ENCODE data around the gene ZBTB20.

DNA sequence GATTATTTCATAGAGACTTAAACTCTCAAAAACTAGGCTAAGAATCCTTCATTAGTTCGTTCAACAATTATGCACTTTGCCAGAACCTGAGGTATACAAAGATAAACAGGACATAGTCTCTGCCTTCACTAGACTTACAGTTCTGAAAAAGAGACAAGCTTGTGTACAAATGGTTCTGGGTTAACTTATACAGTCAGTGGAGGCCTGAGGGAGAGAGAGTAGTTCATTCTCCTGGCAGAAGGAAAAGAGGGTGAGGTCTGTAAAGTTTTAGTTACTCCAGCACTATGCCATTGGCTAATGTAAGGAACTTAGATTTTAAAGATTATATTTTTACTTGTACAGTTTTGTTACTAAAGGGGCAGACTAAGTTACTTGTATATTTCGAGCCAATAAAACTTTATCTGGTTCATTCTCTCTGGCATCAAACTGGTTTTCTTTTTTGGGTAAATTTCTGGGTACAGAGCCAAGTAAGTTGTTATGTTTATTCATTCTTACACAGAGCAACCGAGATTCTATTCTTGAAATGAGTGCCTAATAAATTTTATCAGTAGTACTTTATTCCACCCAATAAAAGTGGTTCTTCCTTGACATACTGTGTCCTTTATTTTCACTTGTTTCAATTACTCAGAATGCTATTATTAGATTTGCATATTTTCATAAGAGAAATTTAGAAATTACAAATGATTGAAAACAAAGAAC lies 574.6 kb downstream of the ZBTB20 start:
- TF ChIP-seq, protein P1, sequence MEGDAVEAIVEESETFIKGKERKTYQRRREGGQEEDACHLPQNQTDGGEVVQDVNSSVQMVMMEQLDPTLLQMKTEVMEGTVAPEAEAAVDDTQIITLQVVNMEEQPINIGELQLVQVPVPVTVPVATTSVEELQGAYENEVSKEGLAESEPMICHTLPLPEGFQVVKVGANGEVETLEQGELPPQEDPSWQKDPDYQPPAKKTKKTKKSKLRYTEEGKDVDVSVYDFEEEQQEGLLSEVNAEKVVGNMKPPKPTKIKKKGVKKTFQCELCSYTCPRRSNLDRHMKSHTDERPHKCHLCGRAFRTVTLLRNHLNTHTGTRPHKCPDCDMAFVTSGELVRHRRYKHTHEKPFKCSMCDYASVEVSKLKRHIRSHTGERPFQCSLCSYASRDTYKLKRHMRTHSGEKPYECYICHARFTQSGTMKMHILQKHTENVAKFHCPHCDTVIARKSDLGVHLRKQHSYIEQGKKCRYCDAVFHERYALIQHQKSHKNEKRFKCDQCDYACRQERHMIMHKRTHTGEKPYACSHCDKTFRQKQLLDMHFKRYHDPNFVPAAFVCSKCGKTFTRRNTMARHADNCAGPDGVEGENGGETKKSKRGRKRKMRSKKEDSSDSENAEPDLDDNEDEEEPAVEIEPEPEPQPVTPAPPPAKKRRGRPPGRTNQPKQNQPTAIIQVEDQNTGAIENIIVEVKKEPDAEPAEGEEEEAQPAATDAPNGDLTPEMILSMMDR (conservative IDR thresholded peaks at IDR 0.05 in 1 of 2, IDR thresholded peaks at IDR 0.05 in 1 of 2; ENCODE audit: low read depth in 1 of 2, low read length in 2 of 2): no peak
- TF ChIP-seq EZH2 (IDR thresholded peaks at IDR 0.05; ENCODE audit: low read length, missing control alignments): no peak
